Stimulated activated CD4-positive, alpha-beta T cell treated with anti-CD3 and anti-CD28 coated beads, Interleukin-4, amount 100 ng/mL, for 4 hours (primary cell): ENCODE results near the gene DELE1.

ENCODE experiments used
- DNase-seq, 2 experiments: peaks; one replicate each; pipeline ENCODE4 v3.0.0-alpha.2; 2020

DELE1 gene

GRCh38 chr5:141928051-141928450, 4.4 kb downstream of the DELE1 start:
- no peak for DNase-seq

- no peak for DNase-seq
Measured at GRCh38 chr5:141929398-141930058, 5.9 kb downstream of the DELE1 start.

GRCh38 chr5:141931694-141932093, 8.0 kb downstream of the DELE1 start:
- DNase-seq = no peak

- DNase-seq = no peak
Measured at GRCh38 chr5:141933151-141933550, 9.5 kb downstream of the DELE1 start.

- no peak for DNase-seq
Measured at GRCh38 chr5:141934099-141934844, 10.6 kb downstream of the DELE1 start.

- no peak for DNase-seq
Measured at GRCh38 chr5:141935538-141935937, 11.9 kb downstream of the DELE1 start.

- DNase-seq = no peak
Measured at GRCh38 chr5:141940695-141941271, 17.1 kb downstream of the DELE1 start.

- DNase-seq = no peak
Measured at GRCh38 chr5:141941307-141941706, 17.6 kb downstream of the DELE1 start.

- no peak for DNase-seq
Measured at GRCh38 chr5:141941779-141942178, 18.1 kb downstream of the DELE1 start.

- DNase-seq = no peak
Measured at GRCh38 chr5:141942185-141942857, 18.6 kb downstream of the DELE1 start.

- no peak for DNase-seq
Measured at GRCh38 chr5:141944076-141944475, 20.4 kb downstream of the DELE1 start.

GRCh38 chr5:141945511-141946051, 21.9 kb downstream of the DELE1 start:
- DNase-seq = no peak

- DNase-seq = no peak
Measured at GRCh38 chr5:141947316-141947715, 23.6 kb downstream of the DELE1 start.

GRCh38 chr5:141948812-141949211, 25.1 kb downstream of the DELE1 start:
- DNase-seq = no peak

GRCh38 chr5:141949511-141949910, 25.8 kb downstream of the DELE1 start:
- DNase-seq = no peak

- DNase-seq = no peak
Measured at GRCh38 chr5:141950207-141951005, 26.7 kb downstream of the DELE1 start.

GRCh38 chr5:141951332-141951781, 27.7 kb downstream of the DELE1 start:
- no peak for DNase-seq

GRCh38 chr5:141952020-141952419, 28.3 kb downstream of the DELE1 start:
- no peak for DNase-seq

- no peak for DNase-seq
Measured at GRCh38 chr5:141954194-141954593, 30.5 kb downstream of the DELE1 start.

- DNase-seq = no peak
Measured at GRCh38 chr5:141957367-141957996, 33.8 kb downstream of the DELE1 start.

GRCh38 chr5:141958113-141958512, 34.4 kb downstream of the DELE1 start, which contains the start of gene PCDH12:
Gene PCDH12 (minus strand): TSS chr5:141958202. CDS start chr5:141957851, 351 bp downstream.
- no peak for DNase-seq
